Epithelial cell of esophagus (primary cell): ENCODE measurements around the gene NRXN3.

Source experiments
- DNase-seq: peaks from one replicate; pipeline ENCODE4 v3.0.0; 2010; ENCODE audit warnings: low read depth
- H3K4me3 ChIP-seq: 2 replicates; pipeline ENCODE4 v1.5.1; 2011; ENCODE audit warnings: mild to moderate bottlenecking, low read length, control low read depth
- CTCF ChIP-seq: IDR thresholded peaks from 2 replicates; pipeline ENCODE4 v1.5.1; 2011; ENCODE audit warnings: low read depth, mild to moderate bottlenecking, low read length, control low read depth, inconsistent platforms; ENCODE audit not compliant: insufficient read depth; ENCODE audit errors: missing control alignments

Gene NRXN3

GRCh38 chr14:79144896-79145295, 974.7 kb downstream of the NRXN3 start:
- DNase-seq: no peak
- TF ChIP-seq CTCF: no peak
- H3K4me3 ChIP-seq: no peak overlapping the region

- TF ChIP-seq CTCF: no peak
- no peak for DNase-seq
- no peak overlapping the region for H3K4me3 ChIP-seq
Observed at GRCh38 chr14:79150226-79150625, 980.1 kb downstream of the NRXN3 start.

- H3K4me3 ChIP-seq: no peak overlapping the region
- TF ChIP-seq CTCF: no peak
- no peak for DNase-seq
Observed at GRCh38 chr14:79157369-79157768, 987.2 kb downstream of the NRXN3 start.

- H3K4me3 ChIP-seq: no peak overlapping the region
Observed at GRCh38 chr14:79161571-79161970, 991.4 kb downstream of the NRXN3 start.

GRCh38 chr14:79162833-79163232, 992.7 kb downstream of the NRXN3 start:
- DNase-seq: no peak
- no peak overlapping the region for H3K4me3 ChIP-seq
- TF ChIP-seq CTCF: no peak

More at GRCh38 chr14:79161571-79161970, 991.4 kb downstream of the NRXN3 start:
- no peak for TF ChIP-seq CTCF
- peak; percentile 65 for DNase-seq

GRCh38 chr14:79165471-79166090, 995.4 kb downstream of the NRXN3 start:
- DNase-seq: no peak
- H3K4me3 ChIP-seq: no peak overlapping the region
- TF ChIP-seq CTCF: no peak

- TF ChIP-seq CTCF: no peak
- no peak overlapping the region for H3K4me3 ChIP-seq
Observed at GRCh38 chr14:79166171-79166570, 996.0 kb downstream of the NRXN3 start.

More at GRCh38 chr14:79166171-79166570, 996.0 kb downstream of the NRXN3 start:
- DNase-seq: no peak
